T-helper 1 cell (primary cell): ENCODE results near the gene AIG1.

Experiments used
- DNase-seq, 5 donors: peaks; one replicate each; pipeline ENCODE4 v3.0.0-alpha.2; 2012 to 2020

Gene AIG1

GRCh38 chr6:143097224-143097795 is 36.6 kb downstream of the AIG1 start:
- DNase-seq = peak in 1 of 5 donors; percentile 26

GRCh38 chr6:143098054-143098671 is 37.5 kb downstream of the AIG1 start:
- DNase-seq = no peak

GRCh38 chr6:143099647-143100046 is 39.0 kb downstream of the AIG1 start:
- DNase-seq = no peak

GRCh38 chr6:143100429-143100828 is 39.7 kb downstream of the AIG1 start:
- DNase-seq = no peak

- no peak for DNase-seq
Measured at GRCh38 chr6:143103916-143104315, 43.2 kb downstream of the AIG1 start.

GRCh38 chr6:143107440-143107839 is 46.8 kb downstream of the AIG1 start:
- DNase-seq = no peak

GRCh38 chr6:143107911-143108761 is 47.4 kb downstream of the AIG1 start:
- no peak for DNase-seq

GRCh38 chr6:143109196-143109595 is 48.5 kb downstream of the AIG1 start:
- no peak for DNase-seq

- no peak for DNase-seq
Measured at GRCh38 chr6:143110572-143110971, 49.9 kb downstream of the AIG1 start.

- no peak for DNase-seq
Measured at GRCh38 chr6:143110996-143111395, 50.3 kb downstream of the AIG1 start.

- DNase-seq = no peak
Measured at GRCh38 chr6:143111443-143111842, 50.8 kb downstream of the AIG1 start.

- no peak for DNase-seq
Measured at GRCh38 chr6:143112084-143112768, 51.5 kb downstream of the AIG1 start.

GRCh38 chr6:143112837-143113236 is 52.1 kb downstream of the AIG1 start:
- no peak for DNase-seq

GRCh38 chr6:143115728-143116127 is 55.0 kb downstream of the AIG1 start:
- no peak for DNase-seq

- DNase-seq = no peak
Measured at GRCh38 chr6:143117108-143117507, 56.4 kb downstream of the AIG1 start.

GRCh38 chr6:143119260-143119659 is 58.6 kb downstream of the AIG1 start:
- no peak for DNase-seq

GRCh38 chr6:143123081-143123480 is 62.4 kb downstream of the AIG1 start:
- DNase-seq = no peak

- no peak for DNase-seq
Measured at GRCh38 chr6:143123941-143124340, 63.3 kb downstream of the AIG1 start.

GRCh38 chr6:143125455-143125854 is 64.8 kb downstream of the AIG1 start:
- DNase-seq = no peak

- DNase-seq = no peak
Measured at GRCh38 chr6:143125864-143126573, 65.3 kb downstream of the AIG1 start.

- no peak for DNase-seq
Measured at GRCh38 chr6:143126574-143126941, 65.9 kb downstream of the AIG1 start.

- no peak for DNase-seq
Measured at GRCh38 chr6:143127941-143128680, 67.4 kb downstream of the AIG1 start.
